Heart right ventricle (tissue), 16 donors: ENCODE results near the gene TACSTD2. TPM values are rescaled to one million over a fixed set of nuclear protein-coding genes. Genes with fewer than 3 reads are reported as not detected.
"Not testable (repeated sequence)": the region's sequence is repeated elsewhere in the genome, so short reads cannot be mapped to it uniquely, and the experiment has no call there.

Experiments
- ATAC-seq, 8 donors: fragments of 200-7000 bp; cut with Tn5 transposase; one replicate each; pipeline ENCODE4 v1.9.1; 2020; ENCODE audit warnings: mild to moderate bottlenecking in 8 of 8, moderate library complexity in 8 of 8, moderate number of reproducible peaks in 1 of 8
- DNase-seq, 2 donors: peaks; one replicate each; pipeline ENCODE4 v3.0.0-alpha.2; 2020
- H3K27ac ChIP-seq, 10 donors: fragments of 200-600 bp; sonication (generic) in 2 of 10; one replicate each; pipeline versions ENCODE4 v1.5.0 to v1.8.0; 2020 to 2022; ENCODE audit warnings: mild to moderate bottlenecking in 3 of 10
- H3K27me3 ChIP-seq, 7 donors: fragments of 200-600 bp; one replicate each; pipeline ENCODE4 v1.8.0; 2021 to 2022; ENCODE audit warnings: mild to moderate bottlenecking in 2 of 7
- H3K36me3 ChIP-seq, 9 donors: fragments of 200-600 bp; sonication (generic) in 1 of 9; one replicate each; pipeline versions ENCODE4 v1.5.0 to v1.8.0; 2020 to 2022; ENCODE audit warnings: mild to moderate bottlenecking in 2 of 9
- H3K4me1 ChIP-seq, 9 donors: fragments of 200-600 bp; sonication (generic) in 1 of 9; one replicate each; pipeline versions ENCODE4 v1.5.0 to v1.8.0; 2020 to 2022; ENCODE audit warnings: mild to moderate bottlenecking in 4 of 9
- H3K4me3 ChIP-seq, 10 donors: fragments of 200-600 bp; sonication (generic) in 2 of 10; one replicate each; pipeline versions ENCODE4 v1.5.0 to v1.8.0; 2020 to 2022; ENCODE audit warnings: mild to moderate bottlenecking in 7 of 10, moderate library complexity in 2 of 10
- H3K9me3 ChIP-seq, 11 donors: fragments of 200-600 bp in 10 of 11; sonication (generic) in 2 of 11; one replicate each; pipeline versions ENCODE4 v1.5.0 to v1.8.0; 2013 to 2022; ENCODE audit warnings: mild to moderate bottlenecking in 2 of 11, control low read depth in 1 of 11, moderate library complexity in 1 of 11
- WGBS, 2 donors: extraction: QIAGEN DNeasy Blood & Tissue Kit; methylation state at CpG; one replicate each; pipeline ENCODE4 v1.1.7; 2013; ENCODE audit warnings: inconsistent platforms in 1 of 2; 5-methylcytosine and 5-hydroxymethylcytosine counted together
- intact Hi-C, 10 donors: fragments of 100-400 bp; cut with DNase I; formaldehyde crosslinking; loops; one replicate each; pipeline versions ENCODE4 v1.11.1 to v1.14.2; 2022
- polyA plus RNA-seq, 2 donors: library from polyadenylated mRNA; stranded (reverse); fragments of 200-250 nt; gene quantifications; one replicate each; pipeline ENCODE4 v1.2.3, GENCODE V29; 2013
- total RNA-seq, 10 donors: library from RNA; stranded (reverse); fragmentation: NEBNext Ultra II Directional in 3 of 10; extraction: Animal tissue kit (Norgen Biotek cat#: 25700) in 3 of 10; gene quantifications; one replicate each; pipeline versions ENCODE4 v1.2.1 to v1.2.4, GENCODE V29; 2021 to 2023
- TF ChIP-seq, protein P1 (sequence below), 9 donors: fragments of 200-600 bp; sonication (generic) in 2 of 9; IDR thresholded peaks; one replicate each; pipeline versions ENCODE4 v1.5.0 to v1.8.0; 2021 to 2022; ENCODE audit warnings: antibody characterized with exemption in 9 of 9, mild to moderate bottlenecking in 5 of 9, moderate library complexity in 1 of 9
- donor health status: Arrhythmogenic right ventricular cardiomyopathy.
- donor health status: ischemic (EF 13 %, LVEDD 7.1; RV severe dilation, severe dysfunction).
- donor health status: healthy with polysubstance abuse.
- donor health status: DM: no; HTN: yes; CAD: no.
- donor health status: DM: no; HTN: no; CAD: no.
- donor health status: ischemic (EF 25% LVEDD 6.9; RV normal size, moderate dysfunction).
- donor health status: ischemic (EF 25% LVEDD 5.7; RV mildly dilated, moderate dysfunction).
- donor health status: healthy.
- donor health status: DM: yes; HTN: yes; CAD: no.
- donor health status: Ischemic cardiomyopathy.
- donor health status: ischemic (EF 35%, LVEDD 5.7; RV mildly dilated, moderate dysfunction).
- donor health status: nonischemic (EF 11% LVEDD 7.7; RV severe dilation, severe dysfunction).
- donor health status: DM: yes; HTN: yes; CAD: no.
- donor health status: PGD.
- donor health status: ischemic (EF 29% LVEDD 5.4; RV normal size, mild dysfunction).
- donor health status: nonischemic (EF 23%, LVEDD 6.1; RV moderate dilation, normal function).

TACSTD2 gene
- total and polyA plus RNA-seq, 12 donors = 0.14 to 0.35 (median 0.21) TPM; not detected in 3

DNA sequence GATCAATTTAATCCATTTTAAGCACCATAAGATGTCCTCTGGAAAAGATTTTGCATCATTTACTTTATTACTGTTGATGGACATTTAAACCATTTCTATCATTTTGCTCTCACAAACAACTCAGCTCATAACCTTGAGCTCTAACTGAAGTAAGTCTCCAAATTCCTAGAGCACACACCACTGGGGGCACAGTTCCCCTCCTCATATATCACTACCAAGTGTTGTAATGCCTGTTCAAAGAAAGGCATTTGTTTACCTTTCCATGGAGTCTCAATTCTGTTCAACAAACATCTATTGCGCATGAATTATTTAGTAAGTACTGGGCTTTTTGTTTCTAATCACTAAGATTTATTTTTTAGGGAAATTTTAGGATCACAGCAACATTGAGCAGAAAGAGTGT lies 21.7 kb downstream of the TACSTD2 start:
- H3K27ac ChIP-seq = no peak overlapping the region
- intact Hi-C loops = no loop called here
- ATAC-seq = no peak
- H3K36me3 ChIP-seq = no peaks in the 10 kb centered on the region
- peaks cover 0 to 8% (median 0%) of the 10 kb centered on the region in 9 donors for H3K4me1 ChIP-seq
- peaks cover 0 to 6% (median 0%) of the 10 kb centered on the region in 11 donors for H3K9me3 ChIP-seq
- H3K4me3 ChIP-seq = no peak overlapping the region
- H3K27me3 ChIP-seq = peaks cover 0 to 18% (median 0%) of the 10 kb centered on the region in 7 donors
- no peak for DNase-seq
- WGBS, 2 donors = 96 to 97% methylated on average over 1 of the region's 1 CpG
- TF ChIP-seq, protein P1, sequence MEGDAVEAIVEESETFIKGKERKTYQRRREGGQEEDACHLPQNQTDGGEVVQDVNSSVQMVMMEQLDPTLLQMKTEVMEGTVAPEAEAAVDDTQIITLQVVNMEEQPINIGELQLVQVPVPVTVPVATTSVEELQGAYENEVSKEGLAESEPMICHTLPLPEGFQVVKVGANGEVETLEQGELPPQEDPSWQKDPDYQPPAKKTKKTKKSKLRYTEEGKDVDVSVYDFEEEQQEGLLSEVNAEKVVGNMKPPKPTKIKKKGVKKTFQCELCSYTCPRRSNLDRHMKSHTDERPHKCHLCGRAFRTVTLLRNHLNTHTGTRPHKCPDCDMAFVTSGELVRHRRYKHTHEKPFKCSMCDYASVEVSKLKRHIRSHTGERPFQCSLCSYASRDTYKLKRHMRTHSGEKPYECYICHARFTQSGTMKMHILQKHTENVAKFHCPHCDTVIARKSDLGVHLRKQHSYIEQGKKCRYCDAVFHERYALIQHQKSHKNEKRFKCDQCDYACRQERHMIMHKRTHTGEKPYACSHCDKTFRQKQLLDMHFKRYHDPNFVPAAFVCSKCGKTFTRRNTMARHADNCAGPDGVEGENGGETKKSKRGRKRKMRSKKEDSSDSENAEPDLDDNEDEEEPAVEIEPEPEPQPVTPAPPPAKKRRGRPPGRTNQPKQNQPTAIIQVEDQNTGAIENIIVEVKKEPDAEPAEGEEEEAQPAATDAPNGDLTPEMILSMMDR (IDR thresholded peaks at IDR 0.05) = no peak

DNA sequence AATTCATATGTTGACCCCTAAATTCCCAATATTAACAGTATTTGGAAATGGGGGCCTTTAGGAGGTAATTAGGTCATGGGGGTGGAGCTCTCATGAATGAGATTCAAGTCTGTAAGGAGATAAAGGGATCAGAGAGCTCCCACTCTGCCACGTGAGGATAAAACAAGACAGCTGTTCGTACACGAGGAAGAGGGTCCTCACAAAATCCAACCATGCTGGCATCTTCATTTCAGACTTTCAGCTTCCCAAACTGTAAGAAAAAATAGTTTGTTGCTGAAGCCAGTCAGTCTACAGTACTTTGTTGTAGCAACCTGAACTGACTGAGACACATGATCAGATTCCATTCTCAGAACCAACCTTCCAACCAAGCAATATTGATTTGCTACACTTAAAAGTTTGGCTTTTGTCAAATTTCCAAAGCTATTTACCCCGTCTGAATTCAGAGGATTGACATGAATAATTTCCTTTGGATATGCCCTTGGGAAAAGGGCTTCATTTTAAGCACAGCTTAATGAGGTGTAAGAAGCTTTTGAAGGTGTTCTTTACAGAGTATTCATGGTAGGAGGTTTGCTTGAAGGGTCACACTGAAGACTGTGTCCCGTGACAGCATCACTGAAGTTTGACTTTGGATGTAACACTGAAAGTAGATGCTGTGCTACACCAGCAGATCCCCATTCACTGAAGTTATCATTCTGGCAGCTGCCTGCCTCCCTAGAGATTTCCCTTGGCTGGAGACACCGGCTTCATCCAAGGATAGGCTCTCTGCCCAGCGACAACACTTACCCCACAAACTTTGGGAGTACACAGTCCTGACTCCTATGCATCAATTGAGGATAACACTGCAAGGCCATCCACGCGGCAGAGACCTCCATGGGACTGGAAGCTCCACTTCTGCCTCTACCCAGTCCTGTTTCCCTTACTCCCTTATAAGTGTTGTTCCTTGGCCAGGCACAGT lies 25.6 kb downstream of the TACSTD2 start:
- no peak overlapping the region for H3K4me3 ChIP-seq
- 53% methylated on average over 9 of the region's 9 CpGs for WGBS, 2 donors
- DNase-seq (no peak), ATAC-seq (peak in 2 of 8 donors; percentile 22 to 34)
- peaks cover 0 to 8% (median 3%) of the 10 kb centered on the region in 9 donors for H3K4me1 ChIP-seq
- H3K36me3 ChIP-seq = no peaks in the 10 kb centered on the region
- H3K9me3 ChIP-seq = no peaks in the 10 kb centered on the region
- H3K27ac ChIP-seq = no peak overlapping the region
- TF ChIP-seq, protein P1 (IDR thresholded peaks at IDR 0.05) = no peak
- H3K27me3 ChIP-seq = peaks cover 0 to 10% (median 0%) of the 10 kb centered on the region in 7 donors
- intact Hi-C loops = no loop called here

DNA sequence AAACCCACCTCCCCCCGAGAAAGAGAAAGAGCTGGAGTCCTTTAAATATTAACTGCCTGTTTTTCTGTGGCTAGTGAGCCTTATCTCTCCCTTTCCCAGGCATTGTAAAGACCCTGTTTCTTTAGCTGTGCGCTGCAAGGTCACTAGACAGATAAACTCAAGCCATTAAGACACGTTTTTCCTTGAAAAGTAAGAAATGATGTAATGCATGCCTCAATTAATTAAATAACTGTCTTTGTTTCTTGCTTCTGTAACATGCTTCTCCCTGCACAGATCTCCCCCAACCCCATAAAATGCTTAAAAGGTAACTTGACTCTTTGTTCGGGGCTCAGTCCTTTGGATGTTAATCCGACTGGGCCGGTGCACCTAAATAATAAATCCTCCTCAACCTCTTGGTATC lies 27.8 kb downstream of the TACSTD2 start:
- not testable (repeated sequence) for H3K36me3 ChIP-seq, H3K9me3 ChIP-seq, H3K27me3 ChIP-seq, H3K4me3 ChIP-seq, ATAC-seq, DNase-seq, H3K27ac ChIP-seq
- WGBS, 2 donors = 47 to 51% methylated on average over 6 of the region's 6 CpGs
- intact Hi-C loops = loop anchor here in 6 of 10 donors (5.0 to 10.0 kb wide), 2 partner anchors 37 to 106 kb away; no protein-coding TSS in a partner anchor
- H3K4me1 ChIP-seq = peaks cover 0 to 22% (median 14%) of the 10 kb centered on the region in 9 donors

DNA sequence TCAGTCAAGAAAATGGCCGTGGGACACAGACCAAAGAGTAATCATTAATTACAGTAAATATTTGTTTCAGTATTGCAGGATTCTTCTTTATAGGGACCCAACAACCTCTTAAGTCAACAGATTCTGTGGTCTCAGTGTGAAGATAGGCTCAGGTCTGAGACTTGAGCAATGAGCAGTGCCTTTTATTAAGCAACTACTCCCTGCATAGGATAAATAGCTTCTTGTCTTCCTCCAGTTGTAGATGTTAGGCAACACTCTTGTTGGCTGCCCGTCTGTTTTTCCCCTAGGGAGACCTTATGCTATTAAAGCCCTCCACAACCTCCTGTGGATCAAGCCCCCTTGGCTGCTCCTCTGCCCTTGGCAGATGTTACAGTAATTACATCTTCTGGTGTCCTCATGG lies 28.7 kb downstream of the TACSTD2 start:
- intact Hi-C loops = loop anchor here in 6 of 10 donors (5.0 to 10.0 kb wide), 2 partner anchors 36 to 106 kb away; no protein-coding TSS in a partner anchor
- DNase-seq = no peak
- WGBS, 2 donors = 90% methylated on average over 2 of the region's 2 CpGs
- TF ChIP-seq, protein P1 (IDR thresholded peaks at IDR 0.05) = no peak
- ATAC-seq = no peak
- no peak overlapping the region for H3K27ac ChIP-seq
- peaks cover 0 to 22% (median 14%) of the 10 kb centered on the region in 9 donors for H3K4me1 ChIP-seq
- H3K36me3 ChIP-seq = no peaks in the 10 kb centered on the region
- H3K9me3 ChIP-seq = no peaks in the 10 kb centered on the region
- no peaks in the 10 kb centered on the region for H3K27me3 ChIP-seq
- H3K4me3 ChIP-seq = no peak overlapping the region
